Mesodermal cell (in vitro differentiated cells): ENCODE data around the gene TRMT1.

Experiments used
- H3K27ac ChIP-seq: 2 replicates; pipeline ENCODE4 v1.7.0; 2013; ENCODE audit warnings: mild to moderate bottlenecking, low read depth, low read length, moderate library complexity; ENCODE audit not compliant: severe bottlenecking
- H3K36me3 ChIP-seq: 2 replicates; pipeline ENCODE4 v1.7.1; 2013; ENCODE audit warnings: mild to moderate bottlenecking, low read length, moderate library complexity; ENCODE audit not compliant: control insufficient read depth, insufficient read depth
- H3K4me1 ChIP-seq: one replicate; pipeline ENCODE4 v1.7.1; 2013; ENCODE audit warnings: mild to moderate bottlenecking, low read length; ENCODE audit not compliant: insufficient read depth, control insufficient read depth, poor library complexity, severe bottlenecking
- H3K4me3 ChIP-seq: 2 replicates; pipeline ENCODE4 v1.7.0; 2013; ENCODE audit warnings: low read length, control low read depth, mild to moderate bottlenecking; ENCODE audit not compliant: insufficient read depth, poor library complexity, severe bottlenecking; ENCODE audit errors: extremely low read depth
- H3K9me3 ChIP-seq: 2 replicates; pipeline ENCODE4 v1.7.1; 2013; ENCODE audit warnings: mild to moderate bottlenecking, low read length, moderate library complexity; ENCODE audit not compliant: control insufficient read depth
- WGBS, 2 experiments: methylation state at CpG; one replicate each; pipeline ENCODE4 v1.1.5; 2013; ENCODE audit warnings: missing lambda C conversion rate in 2 of 2; ENCODE audit not compliant: insufficient coverage in 2 of 2; 5-methylcytosine and 5-hydroxymethylcytosine counted together

The TRMT1 gene

DNA sequence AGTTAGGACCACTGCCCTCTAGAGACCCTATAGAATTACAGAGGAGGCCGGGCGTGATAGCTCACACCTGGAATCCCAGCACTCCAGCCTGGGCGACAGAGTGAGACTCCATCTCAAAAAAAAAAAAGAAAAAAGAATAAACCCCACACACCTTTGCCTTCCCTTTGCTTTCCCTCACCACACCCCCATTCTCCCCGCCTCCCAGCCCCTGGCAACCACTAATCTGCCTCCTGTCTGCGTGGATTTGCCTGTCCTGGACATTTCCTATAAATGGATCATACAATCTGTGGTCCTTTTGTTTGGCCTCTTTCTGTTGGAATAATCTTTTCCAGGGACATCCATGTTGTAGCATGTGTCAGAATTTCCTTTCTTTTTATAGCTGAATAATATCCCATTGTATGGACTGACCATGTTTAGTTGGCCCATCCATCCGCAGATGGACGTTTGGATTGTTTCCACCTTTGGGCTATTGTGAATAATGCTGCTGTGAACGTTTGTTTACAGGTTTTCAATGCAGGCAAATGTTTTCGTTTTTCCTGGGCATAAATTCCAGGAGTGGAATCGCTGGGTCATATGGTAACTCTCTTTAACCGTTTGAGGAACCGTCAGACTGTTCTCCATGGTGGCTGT, 16.8 kb upstream of the TRMT1 start:
- Histone ChIP-seq H3K4me1 (no peaks in the 10 kb centered on the region), H3K9me3 (no peaks in the 10 kb centered on the region), H3K36me3 (peaks cover 76% of the 10 kb centered on the region), H3K27ac (no peak overlapping the region), H3K4me3 (no peak overlapping the region)
- 92 to 93% methylated on average over 10 to 11 of the region's 12 CpGs for WGBS, 2 experiments

DNA sequence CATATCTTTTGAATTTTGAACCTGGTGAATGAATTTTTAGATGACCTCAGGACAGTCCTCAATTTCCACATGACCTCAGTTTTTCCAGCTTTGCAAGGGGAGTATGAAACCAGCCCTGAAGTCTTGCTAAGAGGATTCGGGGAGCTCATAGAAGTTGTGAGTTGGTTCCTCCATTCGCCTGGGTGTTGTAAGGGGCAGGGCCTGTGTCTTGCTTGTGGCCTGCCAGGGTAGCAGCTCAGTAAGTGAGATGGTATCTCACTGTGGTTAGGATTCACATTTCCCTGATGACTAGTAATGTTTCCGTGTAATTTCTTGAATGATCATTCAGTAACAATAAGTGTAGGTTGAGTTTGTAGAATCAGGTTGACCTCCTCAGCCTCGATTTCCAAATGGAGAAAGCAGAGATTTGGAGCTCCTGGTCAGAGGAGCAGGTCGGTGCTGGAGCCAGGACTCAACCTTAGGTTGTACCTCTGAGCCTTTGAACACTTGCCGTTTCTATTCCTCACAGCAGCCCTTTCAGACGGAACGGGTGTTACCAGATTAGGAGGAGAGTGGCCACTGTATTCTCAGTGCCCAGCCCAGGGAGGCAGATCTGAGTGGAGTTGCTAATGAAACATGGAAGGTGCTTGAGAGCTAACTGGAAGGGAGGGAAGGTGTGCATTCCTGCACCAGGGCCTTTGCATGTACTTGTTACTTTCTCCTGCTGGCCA, 16.1 kb upstream of the TRMT1 start:
- 96 to 98% methylated on average over 6 to 8 of the region's 8 CpGs for WGBS, 2 experiments
- Histone ChIP-seq H3K4me1 (no peaks in the 10 kb centered on the region), H3K36me3 (peaks cover 80% of the 10 kb centered on the region), H3K9me3 (no peaks in the 10 kb centered on the region), H3K27ac (no peak overlapping the region), H3K4me3 (no peak overlapping the region)

DNA sequence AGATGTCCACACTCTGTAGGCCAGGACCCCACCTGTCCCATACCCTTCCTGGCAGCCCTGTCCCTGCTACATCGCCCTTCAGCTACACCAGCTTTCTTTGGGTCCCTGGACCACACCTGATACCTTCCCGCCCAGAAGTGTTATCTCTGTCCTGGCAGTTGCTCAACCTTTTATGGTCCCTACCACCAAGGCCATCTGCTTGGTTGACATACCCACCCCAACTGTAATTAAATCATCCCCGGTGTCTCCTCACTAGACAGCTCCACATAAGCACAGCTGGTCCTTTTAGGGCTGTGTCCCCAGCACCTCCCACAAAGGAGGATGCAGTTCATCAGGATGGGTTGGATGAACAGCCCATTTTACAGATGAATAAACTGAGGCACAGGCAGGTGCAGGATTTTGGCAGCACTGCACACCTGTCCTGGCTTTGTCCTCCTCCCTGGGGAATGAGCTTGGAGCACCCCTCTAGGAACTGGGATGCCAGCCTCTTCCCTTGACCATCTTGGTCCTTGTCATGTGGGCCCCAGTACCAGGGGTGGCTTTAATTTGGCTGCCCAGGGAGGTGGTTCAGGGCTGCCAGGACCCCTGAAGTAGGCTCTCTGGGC, 14.4 kb upstream of the TRMT1 start:
- Histone ChIP-seq H3K36me3 (peaks cover 71% of the 10 kb centered on the region), H3K4me3 (no peak overlapping the region), H3K9me3 (no peaks in the 10 kb centered on the region), H3K4me1 (no peaks in the 10 kb centered on the region), H3K27ac (no peak overlapping the region)
- 86 to 100% methylated on average over 3 of the region's 3 CpGs for WGBS, 2 experiments

DNA sequence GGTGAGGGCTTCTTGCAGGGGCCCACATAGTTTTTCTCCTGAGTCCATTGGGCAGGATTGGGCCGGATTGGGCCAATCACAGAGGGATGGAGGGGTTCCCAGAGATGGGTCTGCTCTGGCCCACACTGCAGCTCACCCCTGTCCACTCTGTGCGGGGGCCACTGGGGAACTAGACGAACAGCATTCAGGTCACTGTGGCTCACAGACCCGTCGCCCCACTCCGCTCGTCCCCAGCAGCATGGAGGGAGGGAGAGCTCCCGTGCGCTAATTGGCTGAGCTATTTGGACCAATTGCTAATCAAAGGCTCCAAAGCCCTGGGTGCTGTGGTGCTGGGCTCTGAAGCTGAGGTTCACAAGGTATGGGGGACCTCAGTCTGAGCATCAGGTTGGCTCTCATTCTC, 12.8 kb upstream of the TRMT1 start:
- H3K4me3 ChIP-seq: no peak overlapping the region
- no peaks in the 10 kb centered on the region for H3K9me3 ChIP-seq
- no peaks in the 10 kb centered on the region for H3K4me1 ChIP-seq
- 99 to 100% methylated on average over 7 to 8 of the region's 9 CpGs for WGBS, 2 experiments
- no peak overlapping the region for H3K27ac ChIP-seq
- peaks cover 68% of the 10 kb centered on the region for H3K36me3 ChIP-seq

DNA sequence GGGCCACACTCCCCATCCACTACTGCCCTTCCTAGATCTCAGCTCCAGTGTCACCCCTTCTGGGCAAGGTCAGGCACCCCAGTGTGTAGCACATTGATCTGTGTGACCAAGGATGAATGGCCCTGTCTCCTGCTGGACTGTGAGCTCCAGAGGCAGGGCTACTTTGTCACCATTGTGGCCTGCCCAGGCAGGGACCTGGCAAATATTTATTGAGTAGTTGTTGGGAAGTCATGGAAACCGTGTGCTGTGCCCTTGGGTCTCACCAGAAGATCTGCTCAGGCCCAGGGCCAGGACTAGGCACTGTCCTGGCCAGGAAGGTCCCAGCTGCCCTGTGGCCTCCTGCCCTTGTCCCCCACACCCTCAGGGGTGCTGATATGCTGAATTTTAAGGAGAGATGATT, 12.0 kb upstream of the TRMT1 start:
- no peak overlapping the region for H3K4me3 ChIP-seq
- WGBS, 2 experiments: no CpG with 5 or more reads among the region's 1 CpG
- no peaks in the 10 kb centered on the region for H3K4me1 ChIP-seq
- H3K27ac ChIP-seq: no peak overlapping the region
- peaks cover 66% of the 10 kb centered on the region for H3K36me3 ChIP-seq
- H3K9me3 ChIP-seq: no peaks in the 10 kb centered on the region

DNA sequence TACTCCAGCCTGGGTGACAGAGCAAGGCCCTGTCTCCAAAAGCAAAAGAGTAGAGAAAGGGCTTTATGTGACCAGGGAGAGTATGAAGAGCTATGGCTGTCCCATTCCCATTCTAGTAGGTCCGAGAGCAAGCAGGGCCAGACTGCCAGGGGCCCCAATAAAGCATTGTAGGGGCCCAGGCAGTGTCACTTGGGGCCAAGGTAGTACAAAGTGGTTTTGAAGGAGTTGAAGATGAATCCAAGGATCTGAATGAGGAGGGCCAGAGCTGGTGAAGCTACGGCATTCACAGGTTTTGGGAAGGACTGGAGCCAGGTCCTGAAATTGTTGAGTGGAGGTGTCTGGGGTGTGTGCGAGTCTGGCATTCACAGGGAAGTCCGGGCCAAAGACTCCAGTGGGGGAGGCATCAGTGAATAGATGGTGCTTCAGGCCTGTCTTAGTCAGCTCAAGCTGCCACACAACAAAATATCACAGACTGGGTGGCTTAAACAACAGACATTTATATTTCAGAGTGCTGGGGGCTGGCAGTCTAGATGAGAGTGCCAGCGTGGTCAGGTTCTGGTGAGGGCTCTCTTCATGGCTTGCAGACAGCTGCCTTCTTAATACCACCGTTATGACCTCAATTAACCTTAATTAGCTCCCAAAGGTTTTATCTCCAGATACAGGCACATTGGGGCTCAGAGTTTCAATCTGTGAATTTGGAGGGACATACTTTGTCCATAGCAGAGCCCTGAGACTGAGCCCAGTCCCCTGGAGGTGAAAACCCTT, 11.5 kb upstream of the TRMT1 start:
- no peaks in the 10 kb centered on the region for H3K9me3 ChIP-seq
- no peak overlapping the region for H3K27ac ChIP-seq
- H3K36me3 ChIP-seq: peaks cover 66% of the 10 kb centered on the region
- no peaks in the 10 kb centered on the region for H3K4me1 ChIP-seq
- WGBS, 2 experiments: 98 to 100% methylated on average over 5 to 6 of the region's 6 CpGs
- no peak overlapping the region for H3K4me3 ChIP-seq

DNA sequence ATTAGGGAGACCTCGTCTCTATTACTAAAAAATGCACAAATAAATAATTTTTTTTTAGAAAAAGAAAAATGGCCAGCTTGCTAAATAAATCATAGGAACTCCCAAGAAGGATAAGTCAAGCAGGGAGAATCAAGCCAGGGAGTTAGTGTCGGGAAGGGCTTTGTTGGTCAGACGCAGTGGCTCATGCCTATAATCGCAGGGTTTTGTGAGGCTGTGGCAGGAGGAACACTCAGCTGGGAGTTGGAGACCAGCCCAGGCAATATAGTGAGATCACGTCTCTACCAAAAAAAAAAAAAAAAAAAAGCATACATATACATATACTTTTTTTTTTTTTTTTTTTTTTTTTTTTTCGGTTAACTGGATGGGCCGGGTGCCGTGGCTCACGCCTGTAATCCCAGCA, 10.5 kb upstream of the TRMT1 start:
- WGBS, 2 experiments: 91 to 100% methylated on average over 3 of the region's 9 CpGs
- peaks cover 65% of the 10 kb centered on the region for H3K36me3 ChIP-seq

DNA sequence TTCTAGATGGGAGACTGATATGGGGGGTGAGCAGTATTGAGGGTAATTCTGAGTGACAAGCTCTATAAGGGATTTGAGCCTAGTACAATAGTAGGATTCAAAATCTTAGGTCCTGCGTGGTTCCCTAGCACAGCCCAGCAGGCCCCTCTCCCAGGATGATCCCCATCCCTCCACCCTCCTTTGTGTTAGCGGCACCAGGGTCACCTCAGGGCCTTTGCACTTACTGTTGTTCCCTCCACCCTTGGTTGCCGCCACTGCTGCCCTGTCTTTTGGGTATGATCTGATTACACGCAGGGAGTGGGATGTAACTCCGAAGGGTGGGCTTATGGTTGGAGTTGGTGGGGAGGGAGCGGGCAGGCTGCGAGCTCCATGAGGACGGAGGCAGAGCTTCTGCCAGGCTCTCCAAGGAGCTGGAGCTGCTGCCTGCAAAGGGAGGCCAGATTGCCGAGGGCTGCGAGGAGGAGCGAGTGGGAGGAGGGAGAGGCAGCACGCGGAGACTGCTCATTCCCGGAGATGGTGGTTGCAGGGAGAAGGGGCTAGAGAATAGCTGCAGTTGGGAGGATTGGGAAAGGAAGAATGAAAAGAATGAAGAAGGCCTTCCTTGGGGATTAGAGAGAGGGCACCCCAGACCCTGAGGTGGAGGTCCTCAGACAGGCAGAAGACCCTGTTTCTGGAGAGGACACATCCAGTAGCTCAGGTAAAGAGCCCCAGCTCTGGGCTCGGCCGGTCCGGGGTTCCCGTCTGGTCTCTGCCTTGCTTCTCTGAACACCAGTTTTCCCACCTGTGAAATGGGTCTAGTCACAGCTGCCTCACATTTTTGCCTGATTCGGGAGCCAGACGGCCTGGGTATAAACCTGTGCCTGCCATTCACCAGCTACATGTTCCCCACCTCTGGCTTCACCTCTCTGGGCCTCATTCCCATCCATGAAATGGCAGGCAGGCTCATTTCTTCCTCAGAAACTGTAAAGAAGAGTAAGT, 6.7 kb upstream of the TRMT1 start:
- Histone ChIP-seq H3K4me1 (peaks cover 20% of the 10 kb centered on the region), H3K4me3 (no peak overlapping the region), H3K27ac (no peak overlapping the region), H3K36me3 (peaks cover 68% of the 10 kb centered on the region), H3K9me3 (no peaks in the 10 kb centered on the region)
- 92 to 93% methylated on average over 13 to 20 of the region's 20 CpGs for WGBS, 2 experiments

More for the DNA sequence above, 10.5 kb upstream of the TRMT1 start:
- Histone ChIP-seq H3K4me1 (peaks cover 3% of the 10 kb centered on the region), H3K4me3 (no peak overlapping the region), H3K27ac (no peak overlapping the region), H3K9me3 (no peaks in the 10 kb centered on the region)

DNA sequence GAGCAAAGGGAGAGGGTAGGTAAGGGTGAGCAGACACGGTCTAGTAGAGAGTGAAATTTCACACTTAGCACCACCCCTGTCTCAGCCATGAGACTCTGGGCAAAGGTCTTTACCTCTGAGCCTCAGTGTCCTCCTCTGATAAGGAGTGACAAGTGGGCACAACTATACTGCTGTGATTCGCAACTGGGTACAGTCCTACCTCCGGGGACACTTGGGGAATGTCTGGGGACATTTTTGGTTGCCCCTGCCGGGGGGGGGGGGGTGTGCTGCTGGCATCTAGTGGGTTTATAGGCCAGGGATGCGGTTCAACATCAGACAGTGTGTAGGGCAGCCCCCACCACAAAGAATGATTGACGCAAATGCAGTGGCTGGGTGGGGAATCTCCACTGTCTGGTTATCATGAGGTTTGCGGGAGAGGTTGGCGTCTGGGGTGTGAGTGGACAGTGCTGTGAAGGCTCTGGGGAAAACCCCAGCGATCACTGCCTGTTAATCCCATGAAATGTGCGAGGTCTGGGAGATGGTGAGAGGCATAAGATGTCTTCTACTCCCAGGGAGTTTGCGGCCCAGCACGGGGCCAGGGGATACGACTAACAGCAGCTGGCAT, 5.8 kb upstream of the TRMT1 start:
- Histone ChIP-seq H3K9me3 (no peaks in the 10 kb centered on the region), H3K36me3 (peaks cover 62% of the 10 kb centered on the region), H3K27ac (no peak overlapping the region), H3K4me1 (peaks cover 20% of the 10 kb centered on the region), H3K4me3 (no peak overlapping the region)
- 96 to 97% methylated on average over 6 to 9 of the region's 13 CpGs for WGBS, 2 experiments
